Breast epithelium (tissue), 4 donors: ENCODE measurements around the gene NTN3. TPM values are rescaled to one million over a fixed set of nuclear protein-coding genes. Genes with fewer than 3 reads are reported as not detected.
A peak's percentile ranks its signal among the peaks of the same experiment; 100 is the strongest.

Source experiments
- DNase-seq, 2 donors: peaks; one replicate each; pipeline ENCODE4 v3.0.0-alpha.2; 2019; ENCODE audit warnings: low spot score in 2 of 2
- H3K27ac ChIP-seq, 2 donors: fragments of 200-600 bp; sonication (generic) in 1 of 2; one replicate each; pipeline ENCODE4 v1.5.1; 2016 to 2019; ENCODE audit warnings: mild to moderate bottlenecking in 1 of 2
- H3K27me3 ChIP-seq, 2 donors: fragments of 200-600 bp; sonication (generic) in 1 of 2; one replicate each; pipeline versions ENCODE4 v1.5.1 to v1.6.0; 2017 to 2019; ENCODE audit warnings: control low read depth in 1 of 2, mild to moderate bottlenecking in 1 of 2
- H3K36me3 ChIP-seq: fragments of 200-600 bp; one replicate; pipeline ENCODE4 v1.5.1; 2019
- H3K4me1 ChIP-seq, 2 donors: fragments of 200-600 bp; sonication (generic); one replicate each; pipeline ENCODE4 v1.5.1; 2016 to 2019; ENCODE audit warnings: control low read depth in 1 of 2
- H3K4me3 ChIP-seq, 3 donors: fragments of 200-600 bp; sonication (generic); 1 replicate in 2 of 3; 2 replicates in 1 of 3; pipeline ENCODE4 v1.5.1; 2016 to 2019; ENCODE audit warnings: mild to moderate bottlenecking in 3 of 3, moderate library complexity in 2 of 3
- H3K9me3 ChIP-seq, 2 donors: fragments of 200-600 bp; sonication (generic) in 1 of 2; one replicate each; pipeline ENCODE4 v1.5.1; 2016 to 2019; ENCODE audit warnings: control low read depth in 1 of 2
- CTCF ChIP-seq, 3 donors: fragments of 450-650 bp; IDR thresholded peaks; one replicate each; pipeline ENCODE4 v1.5.1; 2016 to 2017; ENCODE audit warnings: antibody characterized with exemption in 3 of 3, mild to moderate bottlenecking in 3 of 3, moderate library complexity in 3 of 3
- POLR2A ChIP-seq: fragments of 450-650 bp; IDR thresholded peaks from one replicate; pipeline ENCODE4 v1.6.1; 2016; ENCODE audit warnings: antibody characterized with exemption, mild to moderate bottlenecking, moderate library complexity
- POLR2AphosphoS5 ChIP-seq, 3 donors: sonication (generic); formaldehyde crosslinking; IDR thresholded peaks; one replicate each; pipeline ENCODE4 v1.6.1; 2017; ENCODE audit warnings: antibody characterized with exemption in 3 of 3
- intact Hi-C: fragments of 100-400 bp; cut with DNase I; formaldehyde crosslinking; loops from one replicate; pipeline ENCODE4 v1.15.1; 2023; ENCODE audit warnings: low total_unique reads
- total RNA-seq, 3 donors: library from RNA; depleted of rRNA; stranded (reverse); fragments of >200 nt; gene quantifications; one replicate each; pipeline ENCODE4 v1.1.0, GENCODE V29; 2016

The NTN3 gene
- total RNA-seq, 3 donors from 2014 or later = not detected

- Histone ChIP-seq H3K4me1 (peaks cover 0 to 4% of the 10 kb centered on the region in 2 donors), H3K27me3 (no peaks in the 10 kb centered on the region), H3K36me3 (no peaks in the 10 kb centered on the region), H3K4me3 (no peak overlapping the region), H3K27ac (no peak overlapping the region), H3K9me3 (no peaks in the 10 kb centered on the region)
- no peak for DNase-seq
- no peak for TF ChIP-seq POLR2A
- TF ChIP-seq POLR2AphosphoS5 (IDR thresholded peaks at IDR 0.05) = no peak
- no peak for TF ChIP-seq CTCF (IDR thresholded peaks at IDR 0.05)
- intact Hi-C loops = no loop called here
Measured at GRCh38 chr16:2457946-2458345, 13.2 kb upstream of the NTN3 start.

GRCh38 chr16:2458887-2459646, 12.0 kb upstream of the NTN3 start:
- H3K4me3 ChIP-seq = peak overlapping the region; percentile 52 to 78 (median 61)
- no peaks in the 10 kb centered on the region for H3K36me3 ChIP-seq
- no peaks in the 10 kb centered on the region for H3K9me3 ChIP-seq
- TF ChIP-seq POLR2A = no peak
- TF ChIP-seq CTCF (IDR thresholded peaks at IDR 0.05) = no peak
- no peak for TF ChIP-seq POLR2AphosphoS5 (IDR thresholded peaks at IDR 0.05)
- peaks cover 0 to 4% of the 10 kb centered on the region in 2 donors for H3K4me1 ChIP-seq
- no peaks in the 10 kb centered on the region for H3K27me3 ChIP-seq
- H3K27ac ChIP-seq = peak overlapping the region; percentile 12 to 41
- no peak for DNase-seq
- intact Hi-C loops = no loop called here

- Histone ChIP-seq H3K4me3 (peak within 1 kb of the TSS; percentile 52 to 78 (median 61)), H3K27ac (peak within 1 kb of the TSS; percentile 12 to 41), H3K27me3 (no peaks in the 10 kb centered on the region), H3K4me1 (peaks cover 0 to 4% of the 10 kb centered on the region in 2 donors), H3K36me3 (no peaks in the 10 kb centered on the region), H3K9me3 (no peaks in the 10 kb centered on the region)
- TF ChIP-seq POLR2AphosphoS5 (IDR thresholded peaks at IDR 0.05) (peak in 1 of 3 donors; percentile 30), CTCF (IDR thresholded peaks at IDR 0.05) (no peak), POLR2A (no peak)
- intact Hi-C loops = no loop called here
- DNase-seq = peak; percentile 94
Measured at GRCh38 chr16:2459647-2460390, 11.3 kb upstream of the NTN3 start, which contains the start of gene TEDC2. TSS of gene TEDC2 (plus strand) at chr16:2460109. CDS start at chr16:2460145, 36 bp downstream.

- intact Hi-C loops = no loop called here
- Histone ChIP-seq H3K4me1 (peaks cover 0 to 4% of the 10 kb centered on the region in 2 donors), H3K36me3 (no peaks in the 10 kb centered on the region)
Measured at GRCh38 chr16:2460391-2460713, 10.7 kb upstream of the NTN3 start.

More at GRCh38 chr16:2460391-2460713, 10.7 kb upstream of the NTN3 start:
- H3K27me3 ChIP-seq = no peaks in the 10 kb centered on the region
- DNase-seq = no peak
- TF ChIP-seq POLR2A (no peak), POLR2AphosphoS5 (IDR thresholded peaks at IDR 0.05) (no peak), CTCF (IDR thresholded peaks at IDR 0.05) (no peak)
- no peaks in the 10 kb centered on the region for H3K9me3 ChIP-seq
- peak overlapping the region; percentile 52 to 78 (median 61) for H3K4me3 ChIP-seq
- no peak overlapping the region for H3K27ac ChIP-seq
